DOHH2 (cell line): ENCODE data around the gene OXGR1.

ENCODE experiments used
- EZH2phosphoT487 ChIP-seq: fragments of 200-600 bp; sonication (generic); IDR thresholded peaks from 2 replicates; pipeline ENCODE4 v1.6.1; 2017; ENCODE audit warnings: borderline replicate concordance, mild to moderate bottlenecking, antibody characterized with exemption, low read length, moderate library complexity, mixed read lengths
- TF ChIP-seq, protein P1 (sequence below): fragments of 200-600 bp; sonication (generic); IDR thresholded peaks from one replicate; pipeline ENCODE4 v1.5.1; 2014; ENCODE audit warnings: antibody characterized with exemption, mild to moderate bottlenecking, low read depth, low read length; ENCODE audit not compliant: poor library complexity, severe bottlenecking

DNA sequence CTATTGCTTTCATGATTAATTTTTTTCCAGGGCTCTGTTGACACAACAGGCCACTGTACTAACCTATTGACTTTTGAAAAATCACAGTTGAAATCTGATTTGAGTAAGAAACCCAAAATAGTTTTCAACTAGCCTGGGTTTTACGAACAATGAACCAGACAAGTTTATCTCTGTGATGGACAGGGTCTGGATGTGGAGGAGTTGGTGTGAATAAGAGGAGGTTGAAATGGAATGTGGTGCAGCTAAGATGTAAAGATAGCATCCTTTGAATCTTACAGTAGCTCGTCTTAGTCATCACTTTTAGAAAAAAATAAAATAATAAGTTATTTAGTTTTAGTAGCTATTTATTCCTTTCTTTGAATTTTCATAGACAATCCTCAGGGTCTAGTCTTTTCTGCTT lies 8.3 kb upstream of the OXGR1 start:
- TF ChIP-seq, protein P1, sequence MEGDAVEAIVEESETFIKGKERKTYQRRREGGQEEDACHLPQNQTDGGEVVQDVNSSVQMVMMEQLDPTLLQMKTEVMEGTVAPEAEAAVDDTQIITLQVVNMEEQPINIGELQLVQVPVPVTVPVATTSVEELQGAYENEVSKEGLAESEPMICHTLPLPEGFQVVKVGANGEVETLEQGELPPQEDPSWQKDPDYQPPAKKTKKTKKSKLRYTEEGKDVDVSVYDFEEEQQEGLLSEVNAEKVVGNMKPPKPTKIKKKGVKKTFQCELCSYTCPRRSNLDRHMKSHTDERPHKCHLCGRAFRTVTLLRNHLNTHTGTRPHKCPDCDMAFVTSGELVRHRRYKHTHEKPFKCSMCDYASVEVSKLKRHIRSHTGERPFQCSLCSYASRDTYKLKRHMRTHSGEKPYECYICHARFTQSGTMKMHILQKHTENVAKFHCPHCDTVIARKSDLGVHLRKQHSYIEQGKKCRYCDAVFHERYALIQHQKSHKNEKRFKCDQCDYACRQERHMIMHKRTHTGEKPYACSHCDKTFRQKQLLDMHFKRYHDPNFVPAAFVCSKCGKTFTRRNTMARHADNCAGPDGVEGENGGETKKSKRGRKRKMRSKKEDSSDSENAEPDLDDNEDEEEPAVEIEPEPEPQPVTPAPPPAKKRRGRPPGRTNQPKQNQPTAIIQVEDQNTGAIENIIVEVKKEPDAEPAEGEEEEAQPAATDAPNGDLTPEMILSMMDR = no peak
- no peak for TF ChIP-seq EZH2phosphoT487
